Tibial artery (tissue), 4 donors: ENCODE data around the gene SLC37A1.

Experiments used
- DNase-seq, 2 donors: peaks; one replicate each; pipeline ENCODE4 v3.0.0-alpha.2; 2019
- H3K27ac ChIP-seq, 2 donors: fragments of 200-600 bp; sonication (generic) in 1 of 2; 1 replicate in 1 of 2; 2 replicates in 1 of 2; pipeline ENCODE4 v1.5.1; 2018 to 2019; ENCODE audit warnings: mild to moderate bottlenecking in 1 of 2
- H3K27me3 ChIP-seq, 2 donors: fragments of 200-600 bp; sonication (generic) in 1 of 2; one replicate each; pipeline versions ENCODE4 v1.5.1 to v1.6.0; 2016 to 2019
- H3K36me3 ChIP-seq, 3 donors: fragments of 200-600 bp; sonication (generic) in 2 of 3; one replicate each; pipeline ENCODE4 v1.5.1; 2016 to 2019; ENCODE audit warnings: mild to moderate bottlenecking in 2 of 3
- H3K4me1 ChIP-seq, 4 donors: fragments of 200-600 bp; sonication (generic) in 2 of 4; 1 replicate in 3 of 4; 2 replicates in 1 of 4; pipeline ENCODE4 v1.5.1; 2016 to 2019
- H3K4me3 ChIP-seq, 2 donors: fragments of 200-600 bp; sonication (generic) in 1 of 2; 1 replicate in 1 of 2; 2 replicates in 1 of 2; pipeline ENCODE4 v1.5.1; 2018 to 2019; ENCODE audit warnings: mild to moderate bottlenecking in 2 of 2
- H3K9me3 ChIP-seq, 3 donors: fragments of 200-600 bp; sonication (generic) in 1 of 3; one replicate each; pipeline ENCODE4 v1.5.1; 2016 to 2019
- CTCF ChIP-seq, 2 experiments: fragments of 200-600 bp in 1 of 2; fragments of 450-650 bp in 1 of 2; IDR thresholded peaks; one replicate each; pipeline ENCODE4 v1.5.1; 2017 to 2019; ENCODE audit warnings: antibody characterized with exemption in 2 of 2, mild to moderate bottlenecking in 1 of 2, moderate library complexity in 1 of 2
- intact Hi-C: fragments of 100-400 bp; cut with DNase I; formaldehyde crosslinking; loops from one replicate; pipeline ENCODE4 v1.15.0; 2023; ENCODE audit warnings: low total_unique reads

Gene SLC37A1

GRCh38 chr21:42518215-42518614 lies 4.6 kb downstream of the SLC37A1 start:
- Histone ChIP-seq H3K27me3 (no peaks in the 10 kb centered on the region), H3K27ac (peak overlapping the region in 1 of 2 donors; percentile 11), H3K9me3 (no peaks in the 10 kb centered on the region), H3K36me3 (peaks cover 0 to 25% (median 15%) of the 10 kb centered on the region in 3 donors), H3K4me1 (peaks cover 0 to 31% (median 15%) of the 10 kb centered on the region in 4 donors), H3K4me3 (no peak overlapping the region)
- intact Hi-C loops: no loop called here
- no peak for DNase-seq
- TF ChIP-seq CTCF (IDR thresholded peaks at IDR 0.05): no peak

GRCh38 chr21:42518626-42519025 lies 5.0 kb downstream of the SLC37A1 start:
- H3K4me3 ChIP-seq: no peak overlapping the region
- no peaks in the 10 kb centered on the region for H3K27me3 ChIP-seq
- no peak for DNase-seq
- no peaks in the 10 kb centered on the region for H3K9me3 ChIP-seq
- intact Hi-C loops: no loop called here
- no peak for TF ChIP-seq CTCF (IDR thresholded peaks at IDR 0.05)
- H3K36me3 ChIP-seq: peaks cover 0 to 25% (median 15%) of the 10 kb centered on the region in 3 donors
- H3K27ac ChIP-seq: peak overlapping the region in 1 of 2 donors; percentile 11
- H3K4me1 ChIP-seq: peaks cover 0 to 29% (median 15%) of the 10 kb centered on the region in 4 donors

- Histone ChIP-seq H3K27ac (no peak overlapping the region), H3K4me3 (no peak overlapping the region), H3K27me3 (no peaks in the 10 kb centered on the region), H3K36me3 (peaks cover 0 to 25% (median 15%) of the 10 kb centered on the region in 3 donors), H3K9me3 (no peaks in the 10 kb centered on the region), H3K4me1 (peaks cover 0 to 30% (median 18%) of the 10 kb centered on the region in 4 donors)
- peak in 1 of 2 donors; percentile 40 for DNase-seq
- intact Hi-C loops: no loop called here
- no peak for TF ChIP-seq CTCF (IDR thresholded peaks at IDR 0.05)
These were observed 7.1 kb downstream of the SLC37A1 start for GRCh38 chr21:42520628-42521253.

GRCh38 chr21:42521384-42521783 lies 7.7 kb downstream of the SLC37A1 start:
- no peaks in the 10 kb centered on the region for H3K9me3 ChIP-seq
- no peaks in the 10 kb centered on the region for H3K27me3 ChIP-seq
- intact Hi-C loops: no loop called here
- peaks cover 0 to 29% (median 15%) of the 10 kb centered on the region in 3 donors for H3K36me3 ChIP-seq
- no peak for DNase-seq
- H3K4me3 ChIP-seq: no peak overlapping the region
- TF ChIP-seq CTCF (IDR thresholded peaks at IDR 0.05): no peak
- peaks cover 0 to 28% (median 15%) of the 10 kb centered on the region in 4 donors for H3K4me1 ChIP-seq
- H3K27ac ChIP-seq: no peak overlapping the region

GRCh38 chr21:42521805-42522204 lies 8.2 kb downstream of the SLC37A1 start:
- Histone ChIP-seq H3K9me3 (no peaks in the 10 kb centered on the region), H3K27me3 (no peaks in the 10 kb centered on the region), H3K27ac (no peak overlapping the region), H3K4me3 (no peak overlapping the region), H3K36me3 (peaks cover 0 to 31% (median 15%) of the 10 kb centered on the region in 3 donors), H3K4me1 (peaks cover 0 to 28% (median 14%) of the 10 kb centered on the region in 4 donors)
- no peak for DNase-seq
- TF ChIP-seq CTCF (IDR thresholded peaks at IDR 0.05): no peak
- intact Hi-C loops: no loop called here
